Adrenal gland (tissue), 5 donors: ENCODE results near the gene BCAS3.

ENCODE experiments used
- POLR2A ChIP-seq, 2 donors: fragments of 450-650 bp; IDR thresholded peaks; one replicate each; pipeline ENCODE4 v1.6.1; 2017; ENCODE audit warnings: antibody characterized with exemption in 2 of 2, mild to moderate bottlenecking in 2 of 2, moderate library complexity in 1 of 2
- TF ChIP-seq, protein P1 (sequence below), 6 experiments: fragments of 450-650 bp in 4 of 6; fragments of 200-600 bp in 2 of 6; sonication (generic) in 1 of 6; IDR thresholded peaks; 1 replicate in 5 of 6; 2 replicates in 1 of 6; pipeline versions ENCODE4 v1.5.1 to v1.8.0; 2016 to 2021; ENCODE audit warnings: antibody characterized with exemption in 6 of 6, mild to moderate bottlenecking in 2 of 6, moderate library complexity in 1 of 6
- donor health status: DM: no; HTN: no; CAD: no.

GRCh38 chr17:61212655-61213054 is 535.0 kb downstream of the BCAS3 start:
- TF ChIP-seq, protein P1, sequence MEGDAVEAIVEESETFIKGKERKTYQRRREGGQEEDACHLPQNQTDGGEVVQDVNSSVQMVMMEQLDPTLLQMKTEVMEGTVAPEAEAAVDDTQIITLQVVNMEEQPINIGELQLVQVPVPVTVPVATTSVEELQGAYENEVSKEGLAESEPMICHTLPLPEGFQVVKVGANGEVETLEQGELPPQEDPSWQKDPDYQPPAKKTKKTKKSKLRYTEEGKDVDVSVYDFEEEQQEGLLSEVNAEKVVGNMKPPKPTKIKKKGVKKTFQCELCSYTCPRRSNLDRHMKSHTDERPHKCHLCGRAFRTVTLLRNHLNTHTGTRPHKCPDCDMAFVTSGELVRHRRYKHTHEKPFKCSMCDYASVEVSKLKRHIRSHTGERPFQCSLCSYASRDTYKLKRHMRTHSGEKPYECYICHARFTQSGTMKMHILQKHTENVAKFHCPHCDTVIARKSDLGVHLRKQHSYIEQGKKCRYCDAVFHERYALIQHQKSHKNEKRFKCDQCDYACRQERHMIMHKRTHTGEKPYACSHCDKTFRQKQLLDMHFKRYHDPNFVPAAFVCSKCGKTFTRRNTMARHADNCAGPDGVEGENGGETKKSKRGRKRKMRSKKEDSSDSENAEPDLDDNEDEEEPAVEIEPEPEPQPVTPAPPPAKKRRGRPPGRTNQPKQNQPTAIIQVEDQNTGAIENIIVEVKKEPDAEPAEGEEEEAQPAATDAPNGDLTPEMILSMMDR (IDR thresholded peaks at IDR 0.05) = no peak
- no peak for TF ChIP-seq POLR2A (IDR thresholded peaks at IDR 0.05)
